Tibial artery (tissue), 4 donors: ENCODE data around the gene PPEF2.

ENCODE experiments used
- DNase-seq, 2 donors: peaks; one replicate each; pipeline ENCODE4 v3.0.0-alpha.2; 2019
- H3K27ac ChIP-seq, 2 donors: fragments of 200-600 bp; sonication (generic) in 1 of 2; 1 replicate in 1 of 2; 2 replicates in 1 of 2; pipeline ENCODE4 v1.5.1; 2018 to 2019; ENCODE audit warnings: mild to moderate bottlenecking in 1 of 2
- H3K27me3 ChIP-seq, 2 donors: fragments of 200-600 bp; sonication (generic) in 1 of 2; one replicate each; pipeline versions ENCODE4 v1.5.1 to v1.6.0; 2016 to 2019
- H3K36me3 ChIP-seq, 3 donors: fragments of 200-600 bp; sonication (generic) in 2 of 3; one replicate each; pipeline ENCODE4 v1.5.1; 2016 to 2019; ENCODE audit warnings: mild to moderate bottlenecking in 2 of 3
- H3K4me1 ChIP-seq, 4 donors: fragments of 200-600 bp; sonication (generic) in 2 of 4; 1 replicate in 3 of 4; 2 replicates in 1 of 4; pipeline ENCODE4 v1.5.1; 2016 to 2019
- H3K4me3 ChIP-seq, 2 donors: fragments of 200-600 bp; sonication (generic) in 1 of 2; 1 replicate in 1 of 2; 2 replicates in 1 of 2; pipeline ENCODE4 v1.5.1; 2018 to 2019; ENCODE audit warnings: mild to moderate bottlenecking in 2 of 2
- H3K9me3 ChIP-seq, 3 donors: fragments of 200-600 bp; sonication (generic) in 1 of 3; one replicate each; pipeline ENCODE4 v1.5.1; 2016 to 2019
- intact Hi-C: fragments of 100-400 bp; cut with DNase I; formaldehyde crosslinking; loops from one replicate; pipeline ENCODE4 v1.15.0; 2023; ENCODE audit warnings: low total_unique reads
- TF ChIP-seq, protein P1 (sequence below), 2 experiments: fragments of 200-600 bp in 1 of 2; fragments of 450-650 bp in 1 of 2; IDR thresholded peaks; one replicate each; pipeline ENCODE4 v1.5.1; 2017 to 2019; ENCODE audit warnings: antibody characterized with exemption in 2 of 2, mild to moderate bottlenecking in 1 of 2, moderate library complexity in 1 of 2

Gene PPEF2

DNA sequence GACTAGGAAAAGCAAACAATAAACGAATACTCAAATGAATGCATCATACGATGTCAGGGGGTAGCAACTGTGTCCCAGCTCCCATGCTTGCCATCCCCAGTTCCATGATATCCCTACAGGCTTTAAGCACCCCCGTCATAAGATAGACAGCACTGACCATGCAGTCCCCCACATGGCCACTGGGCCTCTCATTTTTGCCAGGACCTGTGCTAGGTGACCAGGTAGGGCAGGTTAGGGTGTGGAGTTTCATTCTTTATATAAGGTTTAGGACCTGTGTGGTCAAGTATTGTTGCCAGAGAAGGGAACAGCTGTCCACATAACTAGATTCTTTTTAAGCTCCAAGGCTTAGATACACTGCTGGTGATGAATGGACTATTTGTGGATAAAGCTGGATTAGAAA, 9.7 kb downstream of the PPEF2 start:
- Histone ChIP-seq H3K36me3 (no peaks in the 10 kb centered on the region), H3K9me3 (no peaks in the 10 kb centered on the region), H3K27me3 (no peaks in the 10 kb centered on the region), H3K4me1 (no peaks in the 10 kb centered on the region), H3K27ac (no peak overlapping the region), H3K4me3 (no peak overlapping the region)
- no peak for DNase-seq
- TF ChIP-seq, protein P1, sequence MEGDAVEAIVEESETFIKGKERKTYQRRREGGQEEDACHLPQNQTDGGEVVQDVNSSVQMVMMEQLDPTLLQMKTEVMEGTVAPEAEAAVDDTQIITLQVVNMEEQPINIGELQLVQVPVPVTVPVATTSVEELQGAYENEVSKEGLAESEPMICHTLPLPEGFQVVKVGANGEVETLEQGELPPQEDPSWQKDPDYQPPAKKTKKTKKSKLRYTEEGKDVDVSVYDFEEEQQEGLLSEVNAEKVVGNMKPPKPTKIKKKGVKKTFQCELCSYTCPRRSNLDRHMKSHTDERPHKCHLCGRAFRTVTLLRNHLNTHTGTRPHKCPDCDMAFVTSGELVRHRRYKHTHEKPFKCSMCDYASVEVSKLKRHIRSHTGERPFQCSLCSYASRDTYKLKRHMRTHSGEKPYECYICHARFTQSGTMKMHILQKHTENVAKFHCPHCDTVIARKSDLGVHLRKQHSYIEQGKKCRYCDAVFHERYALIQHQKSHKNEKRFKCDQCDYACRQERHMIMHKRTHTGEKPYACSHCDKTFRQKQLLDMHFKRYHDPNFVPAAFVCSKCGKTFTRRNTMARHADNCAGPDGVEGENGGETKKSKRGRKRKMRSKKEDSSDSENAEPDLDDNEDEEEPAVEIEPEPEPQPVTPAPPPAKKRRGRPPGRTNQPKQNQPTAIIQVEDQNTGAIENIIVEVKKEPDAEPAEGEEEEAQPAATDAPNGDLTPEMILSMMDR (IDR thresholded peaks at IDR 0.05), result no peak
- intact Hi-C loops, result no loop called here

DNA sequence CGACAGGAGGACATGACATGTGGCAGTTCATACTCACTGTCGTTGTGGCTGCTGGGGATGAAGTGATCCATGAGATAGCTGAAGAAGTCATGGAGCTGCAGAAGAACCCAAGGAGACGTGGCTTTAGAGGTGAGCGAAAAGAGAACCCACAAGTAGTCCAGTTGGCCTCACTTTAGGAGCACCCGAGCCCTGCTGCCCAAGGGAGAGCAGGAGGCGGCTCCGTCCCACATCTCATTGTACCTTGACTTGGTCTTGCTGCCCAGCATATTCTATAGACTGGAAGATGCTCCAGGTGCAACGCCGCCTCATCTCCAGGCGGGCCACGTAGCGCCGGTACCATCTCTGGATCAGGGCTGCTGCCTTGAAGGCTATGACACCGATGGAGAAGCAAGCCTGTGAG, 10.6 kb downstream of the PPEF2 start:
- DNase-seq, result no peak
- intact Hi-C loops, result no loop called here
- Histone ChIP-seq H3K27ac (no peak overlapping the region), H3K4me1 (no peaks in the 10 kb centered on the region), H3K9me3 (no peaks in the 10 kb centered on the region), H3K4me3 (no peak overlapping the region), H3K27me3 (no peaks in the 10 kb centered on the region), H3K36me3 (no peaks in the 10 kb centered on the region)
- TF ChIP-seq, protein P1 (IDR thresholded peaks at IDR 0.05), result no peak

DNA sequence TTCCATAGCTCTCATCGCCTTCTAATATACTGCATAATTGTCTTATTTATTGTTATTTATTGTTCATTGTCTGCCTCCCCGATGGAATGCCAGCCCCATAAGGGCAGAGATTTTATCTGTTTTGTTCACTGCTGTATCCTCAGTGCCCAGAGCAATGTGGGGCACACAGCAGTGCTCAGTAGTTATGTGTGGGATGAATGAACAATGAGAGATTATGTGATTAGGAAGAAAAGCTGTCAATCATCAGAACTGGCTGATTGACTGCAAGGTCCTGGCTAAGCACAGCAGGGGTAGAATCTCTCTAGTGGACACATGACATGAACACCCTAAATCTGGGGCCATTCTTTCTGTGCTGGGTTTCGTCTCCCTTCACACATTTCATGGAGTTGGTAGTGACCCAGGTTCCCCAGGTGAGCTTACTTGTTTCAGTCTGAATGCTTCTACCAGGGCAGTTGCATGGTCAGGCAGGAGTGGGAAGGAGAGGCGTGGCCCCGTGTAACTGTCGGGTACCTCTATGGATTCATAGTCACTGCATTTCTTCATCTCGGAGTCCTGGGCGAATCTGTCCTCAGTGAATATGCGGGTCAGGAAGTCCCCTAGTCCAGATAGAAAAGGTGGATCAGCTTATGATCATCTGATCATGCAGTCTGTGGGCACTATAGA, 12.6 kb downstream of the PPEF2 start:
- peaks cover 0 to 3% of the 10 kb centered on the region in 2 donors for H3K27me3 ChIP-seq
- no peak for DNase-seq
- TF ChIP-seq, protein P1 (IDR thresholded peaks at IDR 0.05), result no peak
- H3K4me1 ChIP-seq, result no peaks in the 10 kb centered on the region
- intact Hi-C loops, result no loop called here
- H3K4me3 ChIP-seq, result no peak overlapping the region
- H3K9me3 ChIP-seq, result no peaks in the 10 kb centered on the region
- H3K27ac ChIP-seq, result no peak overlapping the region
- H3K36me3 ChIP-seq, result no peaks in the 10 kb centered on the region

DNA sequence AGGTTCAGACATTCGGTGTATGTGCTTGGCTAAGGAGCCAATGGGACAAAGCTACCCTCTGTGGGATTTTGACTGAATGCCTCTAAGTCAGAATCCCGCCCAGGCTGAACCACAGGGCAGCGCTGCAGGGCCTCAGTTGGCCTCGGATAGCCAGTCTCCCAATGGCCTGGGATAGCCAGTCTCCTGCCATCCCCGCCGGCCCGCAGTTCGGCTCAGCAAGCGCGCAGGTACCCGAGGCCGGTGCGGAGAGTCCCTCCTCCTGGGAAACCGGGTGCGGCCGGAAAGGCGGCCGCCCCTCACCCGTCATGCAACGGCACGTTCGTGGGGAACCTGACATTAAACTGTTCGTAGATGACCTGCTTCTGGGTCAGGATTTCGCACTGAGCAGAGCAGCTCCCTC, 16.1 kb downstream of the PPEF2 start:
- Histone ChIP-seq H3K4me3 (no peak overlapping the region), H3K9me3 (no peaks in the 10 kb centered on the region), H3K36me3 (no peaks in the 10 kb centered on the region), H3K27ac (no peak overlapping the region), H3K27me3 (peaks cover 0 to 3% of the 10 kb centered on the region in 2 donors), H3K4me1 (no peaks in the 10 kb centered on the region)
- intact Hi-C loops, result no loop called here
- TF ChIP-seq, protein P1 (IDR thresholded peaks at IDR 0.05), result no peak
- no peak for DNase-seq

DNA sequence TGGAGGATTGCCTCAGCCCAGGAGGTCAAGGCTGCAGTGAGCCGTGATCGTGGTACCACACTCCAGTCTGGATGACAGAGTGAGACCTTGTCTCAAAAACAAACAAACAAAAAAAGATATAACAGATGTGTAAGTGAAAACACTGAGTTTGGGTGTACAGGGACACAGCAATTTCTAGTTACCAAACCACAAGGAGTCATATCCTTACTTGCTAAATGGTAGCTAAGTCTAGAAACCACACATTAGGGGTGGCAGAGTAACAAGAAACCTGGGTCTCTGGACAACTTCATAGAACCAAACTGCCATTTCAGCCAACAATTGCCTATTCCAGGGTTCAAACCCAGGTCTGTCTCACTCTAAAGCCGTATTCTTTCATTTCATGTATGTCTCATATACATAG, 20.8 kb downstream of the PPEF2 start:
- H3K9me3 ChIP-seq, result no peaks in the 10 kb centered on the region
- intact Hi-C loops, result no loop called here
- no peak overlapping the region for H3K4me3 ChIP-seq
- no peak for DNase-seq
- H3K27ac ChIP-seq, result no peak overlapping the region
- H3K4me1 ChIP-seq, result no peaks in the 10 kb centered on the region
- no peaks in the 10 kb centered on the region for H3K36me3 ChIP-seq
- peaks cover 0 to 3% of the 10 kb centered on the region in 2 donors for H3K27me3 ChIP-seq
- TF ChIP-seq, protein P1 (IDR thresholded peaks at IDR 0.05), result no peak

DNA sequence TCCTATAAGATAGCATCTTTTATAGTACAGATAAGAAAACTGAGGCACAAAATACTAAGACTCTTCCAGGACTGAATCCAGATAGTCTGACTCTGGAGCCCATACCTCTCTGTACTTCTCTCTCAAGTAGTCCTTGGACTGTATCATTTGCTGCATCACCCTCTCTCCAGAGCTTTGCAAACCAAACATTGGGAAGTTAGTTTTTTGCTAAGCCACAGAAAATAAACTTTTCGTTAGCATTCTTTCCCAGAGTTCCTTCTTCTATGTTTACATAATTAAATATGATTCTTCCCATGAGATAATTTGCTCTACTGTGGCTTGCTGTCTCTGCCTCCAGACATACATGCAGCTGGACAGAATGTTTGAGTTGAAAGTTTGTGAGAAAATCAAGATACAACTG, 22.0 kb downstream of the PPEF2 start:
- no peaks in the 10 kb centered on the region for H3K4me1 ChIP-seq
- no peaks in the 10 kb centered on the region for H3K27me3 ChIP-seq
- intact Hi-C loops, result no loop called here
- no peak overlapping the region for H3K4me3 ChIP-seq
- H3K36me3 ChIP-seq, result no peaks in the 10 kb centered on the region
- TF ChIP-seq, protein P1 (IDR thresholded peaks at IDR 0.05), result no peak
- no peaks in the 10 kb centered on the region for H3K9me3 ChIP-seq
- H3K27ac ChIP-seq, result no peak overlapping the region
- DNase-seq, result no peak
